Gastroesophageal sphincter (tissue), 4 donors: ENCODE measurements around the gene TMEM19. TPM values are rescaled to one million over a fixed set of nuclear protein-coding genes. Genes with fewer than 3 reads are reported as not detected.

Experiments used
- ATAC-seq: fragments of 150-250 bp; one replicate; pipeline ENCODE4 v1.9.1; 2016; ENCODE audit warnings: mild to moderate bottlenecking, moderate library complexity
- H3K27ac ChIP-seq, 4 donors: fragments of 200-600 bp; sonication (generic) in 3 of 4; 1 replicate in 3 of 4; 2 replicates in 1 of 4; pipeline ENCODE4 v1.5.1; 2016 to 2019
- H3K27me3 ChIP-seq: fragments of 200-600 bp; sonication (generic); one replicate; pipeline ENCODE4 v1.5.1; 2019
- H3K36me3 ChIP-seq, 2 donors: fragments of 200-600 bp; sonication (generic); one replicate each; pipeline ENCODE4 v1.5.1; 2019; ENCODE audit warnings: control low read depth in 1 of 2
- H3K4me1 ChIP-seq, 3 donors: fragments of 200-600 bp; sonication (generic); 1 replicate in 2 of 3; 2 replicates in 1 of 3; pipeline ENCODE4 v1.5.1; 2016 to 2019; ENCODE audit warnings: control low read depth in 2 of 3
- H3K4me3 ChIP-seq, 2 donors: fragments of 200-600 bp; sonication (generic); one replicate each; pipeline ENCODE4 v1.5.1; 2019; ENCODE audit warnings: mild to moderate bottlenecking in 1 of 2, moderate library complexity in 1 of 2
- H3K9me3 ChIP-seq, 3 donors: fragments of 200-600 bp; sonication (generic); one replicate each; pipeline ENCODE4 v1.5.1; 2017 to 2019; ENCODE audit warnings: control low read depth in 2 of 3
- EP300 ChIP-seq: sonication (generic); formaldehyde crosslinking; IDR thresholded peaks from one replicate; pipeline ENCODE4 v1.6.1; 2017; ENCODE audit warnings: antibody characterized with exemption, mild to moderate bottlenecking
- POLR2A ChIP-seq, 2 donors: fragments of 450-650 bp; IDR thresholded peaks; one replicate each; pipeline ENCODE4 v1.6.1; 2017; ENCODE audit warnings: antibody characterized with exemption in 2 of 2, mild to moderate bottlenecking in 2 of 2, moderate library complexity in 1 of 2
- POLR2AphosphoS5 ChIP-seq: sonication (generic); formaldehyde crosslinking; IDR thresholded peaks from one replicate; pipeline ENCODE4 v1.6.1; 2017; ENCODE audit warnings: antibody characterized with exemption
- WGBS, 2 donors: methylation state at CpG; one replicate each; pipeline ENCODE4 v1.1.5; 2018; ENCODE audit warnings: low coverage in 1 of 2; 5-methylcytosine and 5-hydroxymethylcytosine counted together
- total RNA-seq, 4 donors: library from RNA; depleted of rRNA; stranded (reverse); fragments of >200 nt; gene quantifications; one replicate each; pipeline ENCODE4 v1.1.0, GENCODE V29; 2016
- TF ChIP-seq, protein P1 (sequence below), 4 experiments: fragments of 200-600 bp in 2 of 4; fragments of 450-650 bp in 2 of 4; sonication (generic) in 1 of 4; IDR thresholded peaks; one replicate each; pipeline ENCODE4 v1.5.1; 2017 to 2019; ENCODE audit warnings: antibody characterized with exemption in 4 of 4, mild to moderate bottlenecking in 2 of 4, moderate library complexity in 2 of 4

The TMEM19 gene
- total RNA-seq, 4 donors from 2014 or later: 15.5 to 28.9 (median 19.9) TPM

DNA sequence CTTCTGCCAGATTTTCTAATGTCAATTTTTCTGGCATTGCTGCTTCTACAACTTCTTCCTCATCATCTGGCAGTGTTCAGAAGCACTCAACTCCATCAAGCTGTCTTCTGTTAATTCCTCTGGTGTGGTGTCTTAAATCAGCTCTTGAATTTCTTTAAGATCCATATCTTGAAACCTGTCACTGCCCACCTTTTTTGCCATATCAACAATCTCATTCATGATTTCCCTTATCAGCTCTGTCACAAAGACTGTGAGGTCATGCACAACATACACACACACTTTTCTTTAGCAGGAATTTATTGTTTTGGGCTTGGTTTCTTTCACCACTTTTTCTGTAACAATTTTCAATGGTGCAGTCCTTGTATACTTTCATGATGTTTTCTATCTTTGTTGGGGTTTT is 14.6 kb upstream of the TMEM19 start:
- ATAC-seq: no peak

DNA sequence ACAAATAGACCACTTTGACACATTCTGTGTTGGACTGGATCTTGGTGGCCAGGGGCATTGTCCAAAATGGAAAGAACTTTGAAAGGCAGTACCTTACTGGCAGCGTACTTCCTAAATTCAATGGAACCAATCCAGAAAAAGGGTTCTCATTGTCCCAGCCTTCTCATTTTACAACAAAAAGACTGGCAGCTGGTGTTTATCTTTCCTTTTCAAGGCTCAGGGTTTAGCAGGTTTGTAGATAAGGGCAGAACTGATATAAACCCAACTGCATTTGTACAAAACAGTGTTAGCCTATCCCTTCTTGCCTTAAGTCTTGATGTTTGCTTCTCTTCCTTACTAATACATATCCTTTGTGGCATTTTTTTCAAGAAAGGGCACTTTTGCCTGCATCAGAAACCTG is 14.1 kb upstream of the TMEM19 start:
- no peak for ATAC-seq
- WGBS, 2 donors: 92 to 100% methylated on average over 1 of the region's 1 CpG

More for the DNA sequence above, 14.6 kb upstream of the TMEM19 start:
- no peak overlapping the region for H3K4me3 ChIP-seq
- no peaks in the 10 kb centered on the region for H3K36me3 ChIP-seq
- H3K4me1 ChIP-seq: peaks cover 0 to under 1% (median 0%) of the 10 kb centered on the region in 3 donors
- no peaks in the 10 kb centered on the region for H3K9me3 ChIP-seq
- H3K27ac ChIP-seq: no peak overlapping the region
- no peaks in the 10 kb centered on the region for H3K27me3 ChIP-seq
- TF ChIP-seq EP300 (no peak), POLR2A (IDR thresholded peaks at IDR 0.05) (no peak)

GRCh38 chr12:71682466-71682865 is 3.4 kb upstream of the TMEM19 start:
- H3K9me3 ChIP-seq: no peaks in the 10 kb centered on the region
- H3K4me1 ChIP-seq: peaks cover 0 to 15% (median 7%) of the 10 kb centered on the region in 3 donors
- H3K36me3 ChIP-seq: no peaks in the 10 kb centered on the region
- TF ChIP-seq POLR2AphosphoS5 (no peak), POLR2A (IDR thresholded peaks at IDR 0.05) (no peak), EP300 (no peak)
- TF ChIP-seq, protein P1, sequence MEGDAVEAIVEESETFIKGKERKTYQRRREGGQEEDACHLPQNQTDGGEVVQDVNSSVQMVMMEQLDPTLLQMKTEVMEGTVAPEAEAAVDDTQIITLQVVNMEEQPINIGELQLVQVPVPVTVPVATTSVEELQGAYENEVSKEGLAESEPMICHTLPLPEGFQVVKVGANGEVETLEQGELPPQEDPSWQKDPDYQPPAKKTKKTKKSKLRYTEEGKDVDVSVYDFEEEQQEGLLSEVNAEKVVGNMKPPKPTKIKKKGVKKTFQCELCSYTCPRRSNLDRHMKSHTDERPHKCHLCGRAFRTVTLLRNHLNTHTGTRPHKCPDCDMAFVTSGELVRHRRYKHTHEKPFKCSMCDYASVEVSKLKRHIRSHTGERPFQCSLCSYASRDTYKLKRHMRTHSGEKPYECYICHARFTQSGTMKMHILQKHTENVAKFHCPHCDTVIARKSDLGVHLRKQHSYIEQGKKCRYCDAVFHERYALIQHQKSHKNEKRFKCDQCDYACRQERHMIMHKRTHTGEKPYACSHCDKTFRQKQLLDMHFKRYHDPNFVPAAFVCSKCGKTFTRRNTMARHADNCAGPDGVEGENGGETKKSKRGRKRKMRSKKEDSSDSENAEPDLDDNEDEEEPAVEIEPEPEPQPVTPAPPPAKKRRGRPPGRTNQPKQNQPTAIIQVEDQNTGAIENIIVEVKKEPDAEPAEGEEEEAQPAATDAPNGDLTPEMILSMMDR (IDR thresholded peaks at IDR 0.05): no peak
- WGBS, 2 donors: 100% methylated on average over 1 of the region's 1 CpG
- H3K27me3 ChIP-seq: no peaks in the 10 kb centered on the region
- ATAC-seq: no peak
- H3K4me3 ChIP-seq: no peak overlapping the region
- H3K27ac ChIP-seq: no peak overlapping the region

More for the DNA sequence above, 14.1 kb upstream of the TMEM19 start:
- H3K36me3 ChIP-seq: no peaks in the 10 kb centered on the region
- no peak for TF ChIP-seq POLR2AphosphoS5
- TF ChIP-seq POLR2A (IDR thresholded peaks at IDR 0.05): no peak
- no peak for TF ChIP-seq EP300
- TF ChIP-seq, protein P1 (IDR thresholded peaks at IDR 0.05): no peak
- H3K4me1 ChIP-seq: no peaks in the 10 kb centered on the region
- H3K27me3 ChIP-seq: no peaks in the 10 kb centered on the region
- H3K4me3 ChIP-seq: no peak overlapping the region
- H3K27ac ChIP-seq: no peak overlapping the region
- no peaks in the 10 kb centered on the region for H3K9me3 ChIP-seq

DNA sequence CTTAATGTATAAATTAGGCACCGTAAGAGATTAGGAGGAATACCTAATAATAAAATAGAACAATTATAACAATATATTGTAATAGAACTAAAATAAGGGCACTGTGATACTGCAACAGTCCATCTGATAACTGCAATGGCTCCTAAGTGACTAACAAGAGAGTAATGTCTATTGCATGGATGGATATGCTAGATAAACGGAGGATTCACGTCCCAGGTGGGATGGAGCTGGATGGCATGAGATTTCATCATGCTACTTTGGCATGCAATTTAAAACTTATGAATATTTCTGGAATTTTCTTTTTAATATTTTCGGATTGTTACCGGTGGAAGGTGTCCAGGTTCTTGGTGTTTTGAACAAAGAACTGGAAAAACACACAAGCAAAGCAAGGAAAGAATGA is 2.2 kb upstream of the TMEM19 start:
- Histone ChIP-seq H3K36me3 (no peaks in the 10 kb centered on the region), H3K27me3 (no peaks in the 10 kb centered on the region), H3K9me3 (no peaks in the 10 kb centered on the region), H3K27ac (no peak overlapping the region), H3K4me1 (peaks cover 0 to 27% (median 7%) of the 10 kb centered on the region in 3 donors), H3K4me3 (no peak overlapping the region)
- 85 to 88% methylated on average over 3 to 5 of the region's 5 CpGs for WGBS, 2 donors
- no peak for TF ChIP-seq POLR2A (IDR thresholded peaks at IDR 0.05)
- no peak for TF ChIP-seq POLR2AphosphoS5
- no peak for TF ChIP-seq EP300
- TF ChIP-seq, protein P1 (IDR thresholded peaks at IDR 0.05): no peak
- no peak for ATAC-seq

- WGBS, 2 donors: 64 to 93% methylated on average over 3 to 5 of the region's 5 CpGs
- no peak overlapping the region for H3K4me3 ChIP-seq
Observed at GRCh38 chr12:71684081-71684480, 1.8 kb upstream of the TMEM19 start.

More at GRCh38 chr12:71684081-71684480, 1.8 kb upstream of the TMEM19 start:
- Histone ChIP-seq H3K27me3 (no peaks in the 10 kb centered on the region), H3K4me1 (peaks cover 0 to 32% (median 7%) of the 10 kb centered on the region in 3 donors), H3K36me3 (no peaks in the 10 kb centered on the region), H3K9me3 (no peaks in the 10 kb centered on the region), H3K27ac (no peak overlapping the region)
- TF ChIP-seq POLR2AphosphoS5 (no peak), EP300 (no peak), POLR2A (IDR thresholded peaks at IDR 0.05) (no peak)
- TF ChIP-seq, protein P1 (IDR thresholded peaks at IDR 0.05): no peak
- ATAC-seq: no peak
